Right forelimb (tissue), 1 donor: ENCODE measurements around the gene SEH1L.
"Not testable (repeated sequence)": the region's sequence is repeated elsewhere in the genome, so short reads cannot be mapped to it uniquely, and the experiment has no call there.

Experiments
- DNase-seq: peaks from one replicate; pipeline ENCODE4 v3.0.0-alpha.2; 2018

Gene SEH1L

GRCh38 chr18:12996661-12997292 lies 49.0 kb downstream of the SEH1L start:
- DNase-seq = no peak

GRCh38 chr18:12997330-12997729 lies 49.5 kb downstream of the SEH1L start:
- DNase-seq = not testable (repeated sequence)

DNA sequence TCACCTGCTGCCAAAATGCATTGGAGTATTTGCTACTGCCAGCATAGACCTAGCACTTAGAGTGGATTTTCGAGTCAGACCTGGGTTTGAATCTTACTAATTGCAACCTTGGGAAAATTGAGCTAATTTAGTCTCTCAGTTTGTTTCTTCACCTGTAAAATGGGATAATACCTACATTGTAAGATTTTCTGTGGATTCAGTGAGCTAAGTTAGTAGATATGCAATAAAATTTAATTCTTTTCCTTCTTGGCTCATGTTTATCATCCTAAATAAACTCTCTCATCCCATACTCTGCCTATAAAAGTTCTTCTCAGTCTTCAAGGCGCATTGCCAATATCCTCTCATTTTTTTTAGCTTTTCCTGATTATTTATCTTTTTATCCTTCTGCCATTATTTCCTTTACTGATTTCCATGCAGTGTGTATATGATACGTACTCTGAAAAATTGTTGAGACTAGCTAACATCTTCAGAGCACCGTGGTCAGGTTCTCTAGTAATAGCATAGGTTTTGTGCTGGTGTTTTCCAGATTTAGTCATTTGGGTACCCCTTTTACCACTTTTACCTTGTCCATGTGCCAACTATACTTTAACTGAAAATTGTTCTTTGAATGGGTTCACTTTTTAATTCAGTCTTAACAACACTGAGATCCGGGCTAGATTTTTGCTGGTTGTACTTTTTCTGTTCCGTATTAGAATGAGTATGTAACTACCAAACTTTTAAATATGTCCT lies 50.7 kb downstream of the SEH1L start:
- no peak for DNase-seq

DNA sequence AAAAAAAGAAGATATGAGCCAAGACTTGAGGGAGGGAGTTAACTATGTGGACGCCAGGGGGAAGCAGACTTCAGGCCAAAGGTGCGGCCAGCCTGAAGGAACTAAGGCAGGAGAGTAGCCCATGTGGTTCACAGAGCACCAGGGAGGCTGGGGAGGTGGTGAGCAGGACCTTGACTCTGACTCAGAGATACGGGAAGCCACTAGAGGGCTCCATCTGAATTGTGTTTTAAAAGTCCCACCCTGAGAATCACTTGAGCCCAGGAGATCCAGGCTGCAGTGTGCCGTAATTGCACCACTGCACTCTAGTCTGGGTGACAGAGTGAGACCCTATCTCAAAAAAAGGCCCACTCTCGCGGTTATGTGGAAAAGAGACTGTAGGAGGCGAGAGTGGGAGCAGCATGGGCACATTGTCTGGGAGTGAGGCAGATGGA lies 55.7 kb downstream of the SEH1L start:
- no peak for DNase-seq

DNA sequence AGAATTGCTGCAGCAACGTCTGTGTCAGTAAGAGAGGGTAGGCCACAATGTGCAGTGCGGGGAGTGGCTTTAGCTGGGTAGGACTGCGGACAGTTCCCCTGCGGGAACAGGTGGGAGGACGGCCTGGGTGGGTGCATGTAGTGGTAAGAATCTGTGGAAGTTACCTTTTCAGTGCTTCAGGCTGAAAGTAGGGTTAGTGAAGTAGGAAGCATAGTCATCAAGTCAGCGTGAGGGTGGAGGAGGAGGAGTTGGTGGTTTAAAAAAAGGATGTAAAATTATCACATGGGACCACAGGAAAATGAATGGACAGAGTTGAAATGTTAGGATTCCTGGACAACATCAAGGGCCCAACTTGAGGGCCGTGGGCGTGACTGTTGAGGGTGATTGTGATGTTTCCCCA lies 56.6 kb downstream of the SEH1L start:
- DNase-seq = no peak

GRCh38 chr18:13005289-13005688 lies 57.5 kb downstream of the SEH1L start:
- DNase-seq = no peak

- DNase-seq = no peak
These were observed 58.9 kb downstream of the SEH1L start for GRCh38 chr18:13006531-13007247.

DNA sequence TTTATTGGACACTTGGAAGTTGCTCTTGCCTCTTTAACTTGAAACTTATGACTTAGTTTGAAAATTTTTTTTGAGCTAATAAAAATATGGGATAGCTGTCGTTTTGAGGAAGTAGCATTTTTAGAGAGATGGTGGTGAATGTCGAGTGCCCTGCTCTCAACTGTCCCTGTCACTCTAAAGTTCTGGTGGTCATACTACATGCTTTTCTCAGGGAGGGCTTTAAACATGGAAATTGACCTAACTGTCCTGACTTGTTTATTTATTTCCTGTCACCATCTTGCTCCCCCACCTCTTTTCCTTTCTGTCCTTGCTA lies 59.4 kb downstream of the SEH1L start:
- no peak for DNase-seq

- DNase-seq = no peak
These were observed 63.9 kb downstream of the SEH1L start for GRCh38 chr18:13011719-13012118.

- DNase-seq = no peak
These were observed 66.4 kb downstream of the SEH1L start for GRCh38 chr18:13014232-13014631.

DNA sequence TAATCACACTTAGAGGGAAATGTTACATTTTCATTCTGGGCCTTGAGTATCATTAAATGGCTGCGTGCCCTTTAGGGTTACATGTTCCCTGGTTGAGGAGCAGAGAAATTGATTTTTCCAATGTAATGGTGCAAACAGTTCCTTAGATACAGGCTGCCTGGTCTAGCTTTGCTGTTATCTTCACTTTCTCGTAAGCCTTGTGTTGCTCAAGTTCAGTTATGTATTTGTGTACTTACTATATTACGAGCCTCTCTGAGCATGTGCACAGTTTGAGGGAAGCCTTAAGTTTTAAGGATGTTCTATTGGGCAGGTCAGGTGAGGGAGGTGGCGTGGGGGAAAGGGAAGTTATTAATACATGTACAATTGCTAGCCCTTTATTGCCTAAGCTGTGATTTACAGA lies 67.0 kb downstream of the SEH1L start:
- DNase-seq = no peak

GRCh38 chr18:13017247-13017875 lies 69.5 kb downstream of the SEH1L start:
- no peak for DNase-seq

DNA sequence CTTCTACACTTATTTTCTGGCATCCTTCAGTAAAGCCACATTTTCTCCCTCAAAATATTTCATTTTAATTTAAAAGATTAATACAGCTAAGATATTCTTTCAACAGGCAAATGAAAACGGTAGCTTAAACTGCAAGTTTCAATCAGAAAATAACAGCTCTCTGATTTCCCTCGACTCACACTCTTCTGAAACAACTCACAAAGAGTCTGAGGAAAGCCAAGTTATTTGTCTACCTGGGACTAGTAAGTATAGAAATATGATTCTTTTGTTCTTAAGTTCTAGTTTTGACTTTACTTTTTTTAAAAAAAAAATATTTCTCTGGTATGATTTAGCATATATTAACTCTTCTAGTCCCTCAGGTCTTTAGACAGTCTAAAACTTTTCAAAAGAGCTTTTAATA lies 70.6 kb downstream of the SEH1L start:
- no peak for DNase-seq

DNA sequence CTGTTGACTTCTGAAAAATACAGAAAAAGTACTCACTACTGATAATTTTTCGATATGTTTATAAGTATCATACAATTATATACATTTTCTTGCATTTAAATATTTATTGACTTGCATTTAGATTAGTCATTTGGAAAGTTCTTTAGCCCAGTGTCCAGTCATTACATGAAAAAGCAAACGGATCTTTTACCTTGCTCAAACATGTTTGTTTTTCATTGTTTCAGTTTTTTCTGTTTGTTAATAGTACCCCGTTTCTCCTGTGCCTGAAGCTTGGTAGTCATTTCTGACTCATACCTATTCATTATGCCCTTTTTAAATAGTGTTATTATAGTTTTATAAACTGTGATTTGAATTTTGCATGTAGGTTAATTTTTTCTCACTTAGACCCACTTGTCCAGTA lies 71.5 kb downstream of the SEH1L start:
- DNase-seq = no peak

DNA sequence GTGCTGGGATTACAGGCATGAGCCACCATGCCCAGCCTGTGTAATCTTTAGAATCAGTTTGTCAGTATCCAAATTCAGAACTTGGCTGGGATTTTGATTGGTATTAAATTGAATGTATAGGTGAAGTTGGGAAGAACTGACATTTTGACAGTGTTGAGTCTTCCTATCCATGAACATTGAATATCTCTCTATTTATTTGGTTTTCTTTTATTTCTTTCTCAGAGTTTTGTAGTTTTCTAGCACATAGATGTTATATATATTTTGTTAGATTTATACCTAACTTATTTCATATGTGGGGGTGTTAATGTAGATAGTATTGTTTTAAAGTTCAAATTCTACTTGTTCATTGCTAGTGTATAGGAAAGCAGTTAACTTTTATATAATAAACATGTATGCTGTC lies 74.8 kb downstream of the SEH1L start:
- no peak for DNase-seq

DNA sequence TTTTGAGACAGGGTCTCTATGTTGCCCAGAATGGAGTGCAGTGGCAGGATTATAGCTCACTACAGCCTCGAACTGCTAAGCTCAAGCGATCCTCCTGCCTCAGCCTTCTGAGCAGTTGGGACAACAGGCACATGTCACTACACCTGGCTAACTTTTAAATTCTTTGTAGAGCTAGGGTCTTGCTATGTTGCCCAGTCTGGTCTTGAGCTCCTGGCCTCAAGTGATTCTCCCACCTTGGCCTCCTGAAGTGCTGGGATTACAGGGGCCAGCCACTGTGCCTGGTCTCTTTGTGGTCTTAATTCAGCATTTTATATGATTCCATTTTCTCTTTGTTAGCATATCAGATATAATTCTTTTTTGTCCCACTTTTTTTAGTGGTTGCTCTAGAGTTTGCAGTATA lies 77.4 kb downstream of the SEH1L start:
- DNase-seq = no peak

- DNase-seq = no peak
These were observed 78.9 kb downstream of the SEH1L start for GRCh38 chr18:13026583-13027270.

DNA sequence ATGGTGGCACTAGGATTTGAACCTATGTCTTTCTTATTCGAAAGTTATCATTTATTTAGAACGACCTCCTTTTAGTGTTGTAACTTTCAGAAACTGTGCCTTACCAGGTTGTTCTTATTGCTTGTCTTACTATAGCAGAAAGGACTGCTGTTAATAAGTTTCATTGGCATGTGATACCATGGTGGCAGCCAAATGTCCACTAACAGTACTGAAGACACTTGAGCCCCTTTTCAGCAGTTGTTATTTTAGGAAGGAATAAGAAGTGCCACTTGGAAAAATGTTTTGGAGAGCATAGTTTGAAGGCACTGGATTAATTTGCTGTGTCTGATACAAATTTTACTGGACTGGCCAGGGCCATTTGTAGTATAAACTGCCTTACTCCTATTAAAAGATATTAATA lies 81.1 kb downstream of the SEH1L start:
- DNase-seq = no peak

GRCh38 chr18:13032173-13032572 lies 84.4 kb downstream of the SEH1L start:
- no peak for DNase-seq

DNA sequence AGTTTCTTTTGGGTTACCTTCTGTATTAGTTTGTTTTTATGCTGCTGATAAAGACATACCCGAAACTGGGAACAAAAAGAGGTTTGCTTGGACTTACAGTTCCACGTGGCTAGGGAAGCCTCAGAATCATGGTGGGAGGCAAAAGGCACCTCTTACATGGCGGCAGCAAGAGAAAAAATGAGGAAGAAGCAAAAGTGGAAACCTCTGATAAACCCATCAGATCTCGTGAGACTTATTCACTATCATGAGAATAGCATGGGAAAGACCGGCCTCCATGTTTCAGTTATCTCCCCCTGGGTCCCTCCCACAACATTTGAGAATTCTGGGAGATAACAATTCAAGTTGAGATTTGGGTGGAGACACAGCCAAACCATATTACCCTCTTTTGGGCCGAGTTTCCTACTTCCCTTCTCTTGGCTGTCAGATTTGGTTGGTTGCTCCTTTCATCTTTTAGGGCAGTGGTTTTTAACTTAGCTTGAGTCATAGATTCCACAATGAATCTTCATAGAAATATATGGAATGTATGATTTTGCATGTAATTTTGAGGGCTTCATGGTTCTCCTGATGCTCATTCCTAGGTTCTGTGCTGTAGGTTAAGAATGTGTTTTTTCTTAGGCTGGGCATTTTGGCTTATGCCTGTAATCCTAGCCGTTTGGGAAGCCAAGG lies 87.6 kb downstream of the SEH1L start:
- DNase-seq = no peak

- no peak for DNase-seq
These were observed 89.0 kb downstream of the SEH1L start for GRCh38 chr18:13036622-13037320.
